HG03558 (cell line): ENCODE data around the gene NID2.

ENCODE experiments used
- ATAC-seq: cut with Tn5 transposase; IDR thresholded peaks from one replicate; pipeline ENCODE4 v1.9.1; 2021; ENCODE audit warnings: moderate number of reproducible peaks; ENCODE audit not compliant: unreplicated experiment; ENCODE audit errors: extremely low read depth

Gene NID2

GRCh38 chr14:52068615-52069306 lies at the start of gene NID2:
TSS of gene NID2 (minus strand) at chr14:52069059. CDS start at chr14:52068994, 65 bp downstream.
- no peak for ATAC-seq

GRCh38 chr14:52117111-52117832 lies 48.4 kb upstream of the NID2 start:
- no peak for ATAC-seq

- ATAC-seq, result no peak
These were observed 46.4 kb upstream of the NID2 start for GRCh38 chr14:52115286-52115685.

GRCh38 chr14:52112336-52113018 lies 43.6 kb upstream of the NID2 start:
- ATAC-seq, result no peak

GRCh38 chr14:52111583-52111982 lies 42.7 kb upstream of the NID2 start:
- no peak for ATAC-seq

GRCh38 chr14:52110441-52111086 lies 41.7 kb upstream of the NID2 start:
- no peak for ATAC-seq

- ATAC-seq, result no peak
These were observed 40.0 kb upstream of the NID2 start for GRCh38 chr14:52108823-52109222.

- ATAC-seq, result no peak
These were observed 38.0 kb upstream of the NID2 start for GRCh38 chr14:52106840-52107239.

- ATAC-seq, result no peak
These were observed 34.6 kb upstream of the NID2 start for GRCh38 chr14:52103416-52103815.

- ATAC-seq, result no peak
These were observed 26.9 kb upstream of the NID2 start for GRCh38 chr14:52095794-52096193.

- no peak for ATAC-seq
These were observed 26.5 kb upstream of the NID2 start for GRCh38 chr14:52095336-52095735.

GRCh38 chr14:52094546-52095271 lies 25.9 kb upstream of the NID2 start:
- ATAC-seq, result no peak

- ATAC-seq, result no peak
These were observed 23.1 kb upstream of the NID2 start for GRCh38 chr14:52091928-52092327.

- no peak for ATAC-seq
These were observed 22.1 kb upstream of the NID2 start for GRCh38 chr14:52090936-52091335.

- no peak for ATAC-seq
These were observed 20.4 kb upstream of the NID2 start for GRCh38 chr14:52089218-52089617.

GRCh38 chr14:52086711-52087110 lies 17.9 kb upstream of the NID2 start:
- no peak for ATAC-seq

GRCh38 chr14:52082903-52083302 lies 14.0 kb upstream of the NID2 start:
- ATAC-seq, result no peak

- no peak for ATAC-seq
These were observed 13.1 kb upstream of the NID2 start for GRCh38 chr14:52081964-52082363.

GRCh38 chr14:52080808-52081755 lies 12.2 kb upstream of the NID2 start:
- ATAC-seq, result no peak
